Liver (tissue), 9 donors: ENCODE results near the gene VOPP1. TPM values are rescaled to one million over a fixed set of nuclear protein-coding genes. Genes with fewer than 3 reads are reported as not detected.

Experiments used
- DNase-seq: peaks from one replicate; pipeline ENCODE4 v3.0.0-alpha.2; 2017; ENCODE audit warnings: low spot score
- H3K27ac ChIP-seq, 2 donors: one replicate each; pipeline ENCODE4 v1.7.0; 2013; ENCODE audit warnings: inconsistent platforms in 2 of 2, low read length in 2 of 2, control low read depth in 1 of 2, low read depth in 1 of 2, mild to moderate bottlenecking in 1 of 2
- H3K27me3 ChIP-seq, 4 donors: one replicate each; pipeline versions ENCODE4 v1.6.1 to v1.7.0; 2013; ENCODE audit warnings: low read length in 3 of 4, inconsistent platforms in 1 of 4, mild to moderate bottlenecking in 1 of 4, moderate library complexity in 1 of 4; ENCODE audit not compliant: control insufficient read depth in 4 of 4, insufficient read depth in 4 of 4
- H3K36me3 ChIP-seq, 4 donors: one replicate each; pipeline versions ENCODE4 v1.6.1 to v1.7.0; 2013; ENCODE audit warnings: low read length in 3 of 4, mild to moderate bottlenecking in 3 of 4, low read depth in 1 of 4, moderate library complexity in 1 of 4; ENCODE audit not compliant: control insufficient read depth in 4 of 4, insufficient read depth in 3 of 4
- H3K4me1 ChIP-seq, 4 donors: one replicate each; pipeline versions ENCODE4 v1.6.1 to v1.7.0; 2013; ENCODE audit warnings: low read length in 3 of 4, mild to moderate bottlenecking in 3 of 4, moderate library complexity in 1 of 4; ENCODE audit not compliant: control insufficient read depth in 4 of 4, insufficient read depth in 4 of 4
- H3K4me3 ChIP-seq, 3 donors: one replicate each; pipeline versions ENCODE4 v1.6.1 to v1.7.0; 2013; ENCODE audit warnings: low read length in 3 of 3, control low read depth in 1 of 3, low read depth in 1 of 3, mild to moderate bottlenecking in 1 of 3
- H3K9ac ChIP-seq, 2 donors: one replicate each; pipeline ENCODE4 v1.7.0; 2013; ENCODE audit warnings: low read length in 2 of 2, mild to moderate bottlenecking in 2 of 2, moderate library complexity in 2 of 2, control low read depth in 1 of 2, low read depth in 1 of 2
- H3K9me3 ChIP-seq, 4 donors: one replicate each; pipeline versions ENCODE4 v1.6.1 to v1.7.0; 2013; ENCODE audit warnings: low read length in 3 of 4; ENCODE audit not compliant: control insufficient read depth in 4 of 4
- EGR1 ChIP-seq, 2 donors: IDR thresholded peaks; 2 replicates each; pipeline ENCODE4 v1.6.1; 2016 to 2018; ENCODE audit warnings: antibody characterized with exemption in 2 of 2, low read depth in 2 of 2
- FOXA1 ChIP-seq: IDR thresholded peaks from 2 replicates; pipeline ENCODE4 v1.6.1; 2016; ENCODE audit warnings: antibody characterized with exemption
- FOXA2 ChIP-seq: IDR thresholded peaks from 2 replicates; pipeline ENCODE4 v1.6.1; 2016; ENCODE audit warnings: antibody characterized with exemption
- GABPA ChIP-seq, 2 donors: IDR thresholded peaks in 1 of 2; conservative IDR thresholded peaks in 1 of 2; 2 replicates each; pipeline ENCODE4 v1.6.1; 2016; ENCODE audit warnings: antibody characterized with exemption in 2 of 2, mild to moderate bottlenecking in 1 of 2, moderate library complexity in 1 of 2
- HNF4A ChIP-seq, 2 donors: conservative IDR thresholded peaks; 2 replicates each; pipeline ENCODE4 v1.6.1; 2016; ENCODE audit warnings: antibody characterized with exemption in 2 of 2, mild to moderate bottlenecking in 2 of 2
- HNF4G ChIP-seq: IDR thresholded peaks from 2 replicates; pipeline ENCODE4 v1.6.1; 2016; ENCODE audit warnings: antibody characterized with exemption
- JUND ChIP-seq, 2 donors: IDR thresholded peaks; 2 replicates each; pipeline ENCODE4 v1.6.1; 2016; ENCODE audit warnings: antibody characterized with exemption in 2 of 2
- RXRA ChIP-seq, 2 donors: IDR thresholded peaks; 2 replicates each; pipeline ENCODE4 v1.6.1; 2017 to 2018; ENCODE audit warnings: antibody characterized with exemption in 2 of 2, mild to moderate bottlenecking in 1 of 2
- SP1 ChIP-seq: IDR thresholded peaks from 2 replicates; pipeline ENCODE4 v1.6.1; 2018; ENCODE audit warnings: antibody characterized with exemption, mild to moderate bottlenecking
- TAF1 ChIP-seq: conservative IDR thresholded peaks from 2 replicates; pipeline ENCODE4 v1.6.1; 2016; ENCODE audit warnings: antibody characterized with exemption, mild to moderate bottlenecking
- YY1 ChIP-seq: IDR thresholded peaks from 2 replicates; pipeline ENCODE4 v1.6.1; 2016; ENCODE audit warnings: antibody characterized with exemption, mild to moderate bottlenecking
- WGBS: extraction: QIAGEN DNeasy Blood & Tissue Kit; methylation state at CpG from one replicate; pipeline ENCODE4 v1.1.7; 2013; 5-methylcytosine and 5-hydroxymethylcytosine counted together
- polyA plus RNA-seq, 2 donors: library from polyadenylated mRNA; stranded (reverse) in 1 of 2; unstranded in 1 of 2; fragments of 200-250 nt in 1 of 2; fragments of >200 nt in 1 of 2; fragmentation: Nextera tagmentation in 1 of 2; extraction: Ambion mirVana in 1 of 2; gene quantifications; one replicate each; pipeline versions ENCODE4 v1.2.1 to v1.2.3, GENCODE V29; 2013 to 2015
- total RNA-seq, 2 donors: library from RNA; depleted of rRNA; stranded (reverse); fragments of >200 nt; gene quantifications; one replicate each; pipeline ENCODE4 v1.2.3, GENCODE V29; 2014
- TF ChIP-seq, protein P1 (sequence below): IDR thresholded peaks from 2 replicates; pipeline ENCODE4 v1.6.1; 2016; ENCODE audit warnings: antibody characterized with exemption
- TF ChIP-seq, protein P2 (sequence below): IDR thresholded peaks from 2 replicates; pipeline ENCODE4 v1.6.1; 2016; ENCODE audit warnings: antibody characterized with exemption, mild to moderate bottlenecking
- TF ChIP-seq, protein P3 (sequence below): fragments of 150-350 bp; IDR thresholded peaks from 2 replicates; pipeline ENCODE4 v1.5.1; 2017; ENCODE audit warnings: improper control_type of control experiment, low read depth, low read length; ENCODE audit not compliant: missing input control
- TF ChIP-seq, protein P4 (sequence below): IDR thresholded peaks from 2 replicates; pipeline ENCODE4 v1.6.1; 2016; ENCODE audit warnings: antibody characterized with exemption
- TF ChIP-seq, protein P5 (sequence below): IDR thresholded peaks from 2 replicates; pipeline ENCODE4 v1.6.1; 2016; ENCODE audit warnings: antibody characterized with exemption
- donor health status: healthy.
- donor health status: healthy.
- donor health status: healthy.
- donor health status: healthy.
- donor health status: healthy.

Gene VOPP1
- total and polyA plus RNA-seq, 4 donors: 11.5 to 23.8 (median 21.7) TPM

DNA sequence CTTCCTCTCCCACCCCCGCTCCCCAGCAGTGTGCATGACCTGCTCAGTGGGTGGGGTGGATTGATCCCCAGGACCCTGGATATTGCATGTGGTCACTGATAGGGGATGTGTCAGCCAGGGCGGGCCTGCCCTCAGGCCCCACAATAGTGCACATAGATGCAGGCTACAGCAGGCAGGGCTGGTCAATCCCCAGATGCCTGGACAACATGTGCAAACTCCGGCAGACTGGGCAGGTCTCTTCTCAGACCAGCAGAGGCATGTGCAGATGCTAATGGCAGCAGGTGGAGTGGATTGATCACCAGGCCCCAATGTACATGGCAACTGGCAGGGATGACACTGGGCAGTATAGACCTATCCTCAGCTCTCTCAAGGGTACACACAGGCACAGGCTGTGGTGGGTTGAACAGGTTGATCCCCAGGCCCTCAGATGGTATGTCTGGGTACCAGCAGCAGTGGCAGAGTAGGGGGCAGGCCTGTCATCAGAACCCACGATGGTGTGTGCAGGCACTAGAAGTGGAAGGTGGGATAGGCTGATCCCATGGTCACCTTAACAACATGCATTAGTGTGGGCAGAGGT lies 108.5 kb downstream of the VOPP1 start:
- Histone ChIP-seq H3K9me3 (peaks cover 2 to 8% (median 5%) of the 10 kb centered on the region in 4 donors), H3K4me1 (no peaks in the 10 kb centered on the region), H3K9ac (no peak overlapping the region), H3K27me3 (no peaks in the 10 kb centered on the region), H3K4me3 (no peak overlapping the region), H3K36me3 (peaks cover 0 to 5% (median under 1%) of the 10 kb centered on the region in 4 donors), H3K27ac (no peak overlapping the region)
- TF ChIP-seq GABPA (IDR thresholded peaks at IDR 0.05 in 1 of 2, conservative IDR thresholded peaks at IDR 0.05 in 1 of 2) (no peak), YY1 (no peak), JUND (IDR thresholded peaks at IDR 0.05) (no peak), SP1 (no peak), FOXA1 (no peak), HNF4A (conservative IDR thresholded peaks at IDR 0.05) (no peak), HNF4G (no peak), TAF1 (no peak), EGR1 (IDR thresholded peaks at IDR 0.05; ENCODE audit: low read depth in 2 of 2) (no peak)
- TF ChIP-seq, protein P1, sequence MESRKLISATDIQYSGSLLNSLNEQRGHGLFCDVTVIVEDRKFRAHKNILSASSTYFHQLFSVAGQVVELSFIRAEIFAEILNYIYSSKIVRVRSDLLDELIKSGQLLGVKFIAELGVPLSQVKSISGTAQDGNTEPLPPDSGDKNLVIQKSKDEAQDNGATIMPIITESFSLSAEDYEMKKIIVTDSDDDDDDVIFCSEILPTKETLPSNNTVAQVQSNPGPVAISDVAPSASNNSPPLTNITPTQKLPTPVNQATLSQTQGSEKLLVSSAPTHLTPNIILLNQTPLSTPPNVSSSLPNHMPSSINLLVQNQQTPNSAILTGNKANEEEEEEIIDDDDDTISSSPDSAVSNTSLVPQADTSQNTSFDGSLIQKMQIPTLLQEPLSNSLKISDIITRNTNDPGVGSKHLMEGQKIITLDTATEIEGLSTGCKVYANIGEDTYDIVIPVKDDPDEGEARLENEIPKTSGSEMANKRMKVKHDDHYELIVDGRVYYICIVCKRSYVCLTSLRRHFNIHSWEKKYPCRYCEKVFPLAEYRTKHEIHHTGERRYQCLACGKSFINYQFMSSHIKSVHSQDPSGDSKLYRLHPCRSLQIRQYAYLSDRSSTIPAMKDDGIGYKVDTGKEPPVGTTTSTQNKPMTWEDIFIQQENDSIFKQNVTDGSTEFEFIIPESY: no peak
- TF ChIP-seq, protein P2, sequence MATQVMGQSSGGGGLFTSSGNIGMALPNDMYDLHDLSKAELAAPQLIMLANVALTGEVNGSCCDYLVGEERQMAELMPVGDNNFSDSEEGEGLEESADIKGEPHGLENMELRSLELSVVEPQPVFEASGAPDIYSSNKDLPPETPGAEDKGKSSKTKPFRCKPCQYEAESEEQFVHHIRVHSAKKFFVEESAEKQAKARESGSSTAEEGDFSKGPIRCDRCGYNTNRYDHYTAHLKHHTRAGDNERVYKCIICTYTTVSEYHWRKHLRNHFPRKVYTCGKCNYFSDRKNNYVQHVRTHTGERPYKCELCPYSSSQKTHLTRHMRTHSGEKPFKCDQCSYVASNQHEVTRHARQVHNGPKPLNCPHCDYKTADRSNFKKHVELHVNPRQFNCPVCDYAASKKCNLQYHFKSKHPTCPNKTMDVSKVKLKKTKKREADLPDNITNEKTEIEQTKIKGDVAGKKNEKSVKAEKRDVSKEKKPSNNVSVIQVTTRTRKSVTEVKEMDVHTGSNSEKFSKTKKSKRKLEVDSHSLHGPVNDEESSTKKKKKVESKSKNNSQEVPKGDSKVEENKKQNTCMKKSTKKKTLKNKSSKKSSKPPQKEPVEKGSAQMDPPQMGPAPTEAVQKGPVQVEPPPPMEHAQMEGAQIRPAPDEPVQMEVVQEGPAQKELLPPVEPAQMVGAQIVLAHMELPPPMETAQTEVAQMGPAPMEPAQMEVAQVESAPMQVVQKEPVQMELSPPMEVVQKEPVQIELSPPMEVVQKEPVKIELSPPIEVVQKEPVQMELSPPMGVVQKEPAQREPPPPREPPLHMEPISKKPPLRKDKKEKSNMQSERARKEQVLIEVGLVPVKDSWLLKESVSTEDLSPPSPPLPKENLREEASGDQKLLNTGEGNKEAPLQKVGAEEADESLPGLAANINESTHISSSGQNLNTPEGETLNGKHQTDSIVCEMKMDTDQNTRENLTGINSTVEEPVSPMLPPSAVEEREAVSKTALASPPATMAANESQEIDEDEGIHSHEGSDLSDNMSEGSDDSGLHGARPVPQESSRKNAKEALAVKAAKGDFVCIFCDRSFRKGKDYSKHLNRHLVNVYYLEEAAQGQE: no peak
- TF ChIP-seq, protein P3, sequence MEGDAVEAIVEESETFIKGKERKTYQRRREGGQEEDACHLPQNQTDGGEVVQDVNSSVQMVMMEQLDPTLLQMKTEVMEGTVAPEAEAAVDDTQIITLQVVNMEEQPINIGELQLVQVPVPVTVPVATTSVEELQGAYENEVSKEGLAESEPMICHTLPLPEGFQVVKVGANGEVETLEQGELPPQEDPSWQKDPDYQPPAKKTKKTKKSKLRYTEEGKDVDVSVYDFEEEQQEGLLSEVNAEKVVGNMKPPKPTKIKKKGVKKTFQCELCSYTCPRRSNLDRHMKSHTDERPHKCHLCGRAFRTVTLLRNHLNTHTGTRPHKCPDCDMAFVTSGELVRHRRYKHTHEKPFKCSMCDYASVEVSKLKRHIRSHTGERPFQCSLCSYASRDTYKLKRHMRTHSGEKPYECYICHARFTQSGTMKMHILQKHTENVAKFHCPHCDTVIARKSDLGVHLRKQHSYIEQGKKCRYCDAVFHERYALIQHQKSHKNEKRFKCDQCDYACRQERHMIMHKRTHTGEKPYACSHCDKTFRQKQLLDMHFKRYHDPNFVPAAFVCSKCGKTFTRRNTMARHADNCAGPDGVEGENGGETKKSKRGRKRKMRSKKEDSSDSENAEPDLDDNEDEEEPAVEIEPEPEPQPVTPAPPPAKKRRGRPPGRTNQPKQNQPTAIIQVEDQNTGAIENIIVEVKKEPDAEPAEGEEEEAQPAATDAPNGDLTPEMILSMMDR: no peak
- TF ChIP-seq, protein P4, sequence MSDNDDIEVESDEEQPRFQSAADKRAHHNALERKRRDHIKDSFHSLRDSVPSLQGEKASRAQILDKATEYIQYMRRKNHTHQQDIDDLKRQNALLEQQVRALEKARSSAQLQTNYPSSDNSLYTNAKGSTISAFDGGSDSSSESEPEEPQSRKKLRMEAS: no peak
- 97% methylated on average over 4 of the region's 4 CpGs for WGBS
- DNase-seq: no peak

DNA sequence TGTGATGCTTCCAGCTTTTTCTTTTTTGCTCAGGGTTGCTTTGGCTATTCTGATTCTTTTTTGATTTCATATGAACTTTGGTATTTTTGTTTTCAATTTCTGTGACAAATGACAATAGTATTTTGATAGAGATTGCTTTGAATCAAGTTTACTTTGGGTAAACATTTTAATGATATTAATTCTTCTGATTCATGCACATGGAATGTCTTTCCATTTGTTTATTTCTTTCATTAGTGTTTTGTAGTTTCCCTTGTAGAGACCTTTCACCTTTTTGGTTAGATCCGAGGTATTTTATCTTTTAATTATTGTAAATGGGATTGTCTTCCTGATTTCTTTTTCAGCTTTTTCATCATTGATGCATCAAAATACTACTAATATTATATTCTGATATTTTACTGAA lies 114.0 kb downstream of the VOPP1 start:
- no peaks in the 10 kb centered on the region for H3K27me3 ChIP-seq
- H3K4me3 ChIP-seq: no peak overlapping the region
- no peak overlapping the region for H3K9ac ChIP-seq
- H3K9me3 ChIP-seq: peaks cover under 1 to 8% (median 5%) of the 10 kb centered on the region in 4 donors
- no peaks in the 10 kb centered on the region for H3K4me1 ChIP-seq
- no peaks in the 10 kb centered on the region for H3K36me3 ChIP-seq
- no peak overlapping the region for H3K27ac ChIP-seq
- no peak for DNase-seq
- 91% methylated on average over 1 of the region's 1 CpG for WGBS
- TF ChIP-seq, protein P4: no peak
- no peak for TF ChIP-seq RXRA (IDR thresholded peaks at IDR 0.05)
- TF ChIP-seq HNF4A (conservative IDR thresholded peaks at IDR 0.05): no peak
- TF ChIP-seq, protein P5, sequence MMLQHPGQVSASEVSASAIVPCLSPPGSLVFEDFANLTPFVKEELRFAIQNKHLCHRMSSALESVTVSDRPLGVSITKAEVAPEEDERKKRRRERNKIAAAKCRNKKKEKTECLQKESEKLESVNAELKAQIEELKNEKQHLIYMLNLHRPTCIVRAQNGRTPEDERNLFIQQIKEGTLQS: no peak
- TF ChIP-seq, protein P1: no peak
- TF ChIP-seq, protein P2: no peak
- no peak for TF ChIP-seq YY1
- TF ChIP-seq FOXA1: no peak
- no peak for TF ChIP-seq JUND (IDR thresholded peaks at IDR 0.05)
- TF ChIP-seq SP1: no peak
- TF ChIP-seq EGR1 (IDR thresholded peaks at IDR 0.05; ENCODE audit: low read depth in 2 of 2): no peak
- TF ChIP-seq FOXA2: no peak
- no peak for TF ChIP-seq GABPA (IDR thresholded peaks at IDR 0.05 in 1 of 2, conservative IDR thresholded peaks at IDR 0.05 in 1 of 2)
- no peak for TF ChIP-seq HNF4G
